SU-DHL-6 (cell line): ENCODE data around the gene LINGO3.

Source experiments
- H2AFZ ChIP-seq: fragments of 200-600 bp; sonication (generic); 2 replicates; pipeline ENCODE4 v1.6.1; 2014; ENCODE audit warnings: low read depth, mild to moderate bottlenecking, moderate library complexity, mixed read lengths, antibody characterized with exemption, low read length; ENCODE audit not compliant: severe bottlenecking
- H3F3A ChIP-seq: fragments of 200-600 bp; shearing (Covaris generic); 2 replicates; pipeline ENCODE4 v1.6.0; 2016; ENCODE audit warnings: antibody characterized with exemption, mild to moderate bottlenecking; ENCODE audit not compliant: insufficient read depth
- H3K27ac ChIP-seq: fragments of 200-600 bp; sonication (generic); 2 replicates; pipeline ENCODE4 v1.5.1; 2016; ENCODE audit warnings: low read depth, mild to moderate bottlenecking, low read length, moderate library complexity, mixed read lengths
- H3K27me3 ChIP-seq: fragments of 200-600 bp; sonication (generic), shearing (Covaris generic); 2 replicates; pipeline ENCODE4 v1.6.0; 2014; ENCODE audit warnings: mild to moderate bottlenecking, low read length
- H3K36me3 ChIP-seq: fragments of 200-600 bp; sonication (generic); 2 replicates; pipeline ENCODE4 v1.6.1; 2014; ENCODE audit warnings: mild to moderate bottlenecking, low read length, mixed read lengths
- H3K4me2 ChIP-seq: fragments of 300-600, 200-600 bp; shearing (Covaris generic), sonication (generic); 2 replicates; pipeline ENCODE4 v1.6.0; 2014; ENCODE audit warnings: low read length, low read depth, mild to moderate bottlenecking; ENCODE audit not compliant: poor library complexity, severe bottlenecking
- H3K4me3 ChIP-seq: fragments of 200-600 bp; sonication (generic); 2 replicates; pipeline ENCODE4 v1.5.1; 2014; ENCODE audit warnings: antibody characterized with exemption, low read length, mild to moderate bottlenecking, mixed read lengths; ENCODE audit not compliant: insufficient read depth, poor library complexity, severe bottlenecking
- H3K79me2 ChIP-seq: fragments of 200-600 bp; sonication (generic); 2 replicates; pipeline ENCODE4 v1.6.1; 2014; ENCODE audit warnings: mild to moderate bottlenecking, low read length, moderate library complexity; ENCODE audit not compliant: insufficient read depth
- H3K9ac ChIP-seq: fragments of 200-600 bp; sonication (generic); 2 replicates; pipeline ENCODE4 v1.7.0; 2014; ENCODE audit warnings: mild to moderate bottlenecking, low read length
- H3K9me2 ChIP-seq: fragments of 200-600 bp; sonication (generic); replicated peaks from 2 replicates; pipeline ENCODE4 v1.6.1; 2014; ENCODE audit warnings: low read length; ENCODE audit not compliant: insufficient read depth
- H3K9me3 ChIP-seq: fragments of 200-600 bp; sonication (generic); 2 replicates; pipeline ENCODE4 v1.6.1; 2014; ENCODE audit warnings: low read length, mixed read lengths; ENCODE audit not compliant: insufficient read depth
- H4K20me1 ChIP-seq: fragments of 200-600 bp; sonication (generic); 2 replicates; pipeline ENCODE4 v1.6.1; 2014; ENCODE audit warnings: low read depth, mild to moderate bottlenecking, antibody characterized with exemption, low read length, moderate library complexity, mixed read lengths
- CTCF ChIP-seq: fragments of 200-600 bp; sonication (generic); IDR thresholded peaks from one replicate; pipeline ENCODE4 v1.5.1; 2017; ENCODE audit warnings: antibody characterized with exemption, mild to moderate bottlenecking, low read length, moderate library complexity; ENCODE audit not compliant: insufficient read depth, poor library complexity, severe bottlenecking
- EZH2phosphoT487 ChIP-seq: fragments of 200-600 bp; sonication (generic), shearing (Covaris generic); conservative IDR thresholded peaks from 2 replicates; pipeline ENCODE4 v1.6.1; 2018; ENCODE audit warnings: mild to moderate bottlenecking, antibody characterized with exemption, low read length, moderate library complexity, mixed read lengths

The LINGO3 gene

DNA sequence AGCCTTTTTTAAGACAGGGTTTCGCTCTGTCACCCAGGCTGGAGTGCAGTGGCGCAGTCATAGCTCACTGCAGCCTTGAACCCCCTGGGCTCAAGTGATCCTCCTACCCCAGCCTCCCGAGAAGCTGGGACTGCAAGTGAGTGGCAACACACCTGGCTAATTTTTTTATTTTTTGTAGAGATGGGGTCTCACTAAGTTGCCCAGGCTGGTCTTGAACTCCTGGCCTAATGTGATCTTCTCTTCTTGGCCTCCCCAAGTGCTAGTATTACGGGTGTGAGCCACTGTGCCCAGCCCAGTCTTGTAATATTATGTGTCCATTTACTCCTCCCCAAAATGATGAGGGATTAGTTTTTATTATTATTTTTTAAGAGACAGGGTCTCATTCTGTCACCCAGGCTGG is 3.1 kb upstream of the LINGO3 start:
- no peak overlapping the region for H3K9ac ChIP-seq
- 0 out of 2 replicates have a peak, but pooled peaks cover 9% of the 10 kb centered on the region for H3K9me3 ChIP-seq
- H3K9me2 ChIP-seq = no peaks in the 10 kb centered on the region
- no peak for TF ChIP-seq EZH2phosphoT487
- no peak for TF ChIP-seq CTCF
- no peak overlapping the region for H3K27ac ChIP-seq
- H3K27me3 ChIP-seq = no peaks in the 10 kb centered on the region
- no peaks in the 10 kb centered on the region for H4K20me1 ChIP-seq
- no peak overlapping the region for H3K4me3 ChIP-seq
- H3K36me3 ChIP-seq = no peaks in the 10 kb centered on the region
- H2AFZ ChIP-seq = no peak overlapping the region
- H3K79me2 ChIP-seq = no peaks in the 10 kb centered on the region
- H3K4me2 ChIP-seq = no peak overlapping the region
- no peaks in the 10 kb centered on the region for H3F3A ChIP-seq

GRCh38 chr19:2309734-2310362 is 1.9 kb upstream of the LINGO3 start:
- no peak overlapping the region for H2AFZ ChIP-seq
- 0 out of 2 replicates have a peak, but pooled peaks cover 1% of the 10 kb centered on the region for H3K9me3 ChIP-seq
- no peaks in the 10 kb centered on the region for H3K27me3 ChIP-seq
- no peaks in the 10 kb centered on the region for H3F3A ChIP-seq
- H3K4me3 ChIP-seq = no peak overlapping the region
- H3K4me2 ChIP-seq = no peak overlapping the region
- H3K9ac ChIP-seq = no peak overlapping the region
- H4K20me1 ChIP-seq = no peaks in the 10 kb centered on the region
- no peaks in the 10 kb centered on the region for H3K79me2 ChIP-seq
- H3K9me2 ChIP-seq = no peaks in the 10 kb centered on the region
- no peak for TF ChIP-seq EZH2phosphoT487
- TF ChIP-seq CTCF = no peak
- no peaks in the 10 kb centered on the region for H3K36me3 ChIP-seq
- H3K27ac ChIP-seq = no peak overlapping the region

DNA sequence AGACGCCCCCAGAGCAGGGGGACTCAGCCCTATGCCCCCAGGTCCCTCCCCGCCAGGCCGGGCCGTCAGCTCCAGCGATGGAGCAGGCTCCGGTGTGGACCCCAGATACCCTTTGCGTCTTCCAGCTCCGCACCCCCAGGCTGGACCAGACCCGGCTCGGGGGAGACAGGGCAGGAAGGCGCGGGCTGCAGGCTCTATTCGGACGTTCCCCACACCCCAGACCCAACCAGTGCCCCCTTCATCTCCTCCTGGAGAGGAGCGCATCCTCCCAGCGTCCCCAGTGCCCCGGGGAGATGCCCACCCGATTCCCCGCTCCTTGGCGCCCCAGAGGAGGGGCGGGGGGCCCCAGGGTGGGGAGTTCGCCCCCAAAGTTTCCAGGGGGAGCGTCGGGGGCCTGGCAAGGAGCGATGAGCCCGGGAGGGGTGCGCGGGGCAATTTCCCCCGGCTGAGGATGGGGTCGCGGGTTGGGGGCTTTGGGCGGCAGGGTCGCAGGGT is 389 bp downstream of the LINGO3 start:
- Histone ChIP-seq H3K79me2 (no peaks in the 10 kb centered on the region), H3K9me2 (no peaks in the 10 kb centered on the region), H3K36me3 (no peaks in the 10 kb centered on the region), H3K27ac (no peak overlapping the region), H3K9ac (no peak overlapping the region), H2AFZ (no peak overlapping the region), H3K27me3 (no peaks in the 10 kb centered on the region), H3K9me3 (no peaks in the 10 kb centered on the region), H4K20me1 (no peaks in the 10 kb centered on the region), H3K4me3 (no peak overlapping the region), H3K4me2 (no peak overlapping the region), H3F3A (no peaks in the 10 kb centered on the region)
- no peak for TF ChIP-seq EZH2phosphoT487
- TF ChIP-seq CTCF = no peak
